HCT116 (cell line): Measurements from ENCODE around the gene MICAL3.

Experiments used
- EZH2 ChIP-seq: fragments of 200-600 bp; sonication (generic); IDR thresholded peaks from 2 replicates; pipeline ENCODE4 v1.6.1; 2017; ENCODE audit warnings: antibody characterized with exemption, mixed run types
- JUND ChIP-seq: IDR thresholded peaks from 2 replicates; pipeline ENCODE4 v1.6.1; 2012
- POLR2A ChIP-seq: IDR thresholded peaks from 2 replicates; pipeline ENCODE4 v1.7.0; 2011; ENCODE audit warnings: borderline replicate concordance; ENCODE audit not compliant: insufficient read depth, insufficient read length; ENCODE audit errors: extremely low read depth
- TCF7L2 ChIP-seq: IDR thresholded peaks from 2 replicates; pipeline ENCODE4 v1.7.0; 2011; ENCODE audit warnings: borderline replicate concordance, inconsistent platforms; ENCODE audit not compliant: insufficient read depth, insufficient read length; ENCODE audit errors: extremely low read depth
- TF ChIP-seq, protein P1 (sequence below), 3 experiments: fragments of 200-600 bp in 1 of 3; sonication (generic) in 1 of 3; IDR thresholded peaks in 2 of 3; conservative IDR thresholded peaks in 1 of 3; 2 replicates each; pipeline ENCODE4 v1.5.1; 2012 to 2017; ENCODE audit warnings: low read depth in 2 of 3, low read length in 2 of 3, antibody characterized with exemption in 1 of 3, borderline replicate concordance in 1 of 3, control low read depth in 1 of 3, mild to moderate bottlenecking in 1 of 3, mixed read lengths in 1 of 3, mixed run types in 1 of 3, moderate library complexity in 1 of 3; ENCODE audit not compliant: insufficient read depth in 1 of 3

DNA sequence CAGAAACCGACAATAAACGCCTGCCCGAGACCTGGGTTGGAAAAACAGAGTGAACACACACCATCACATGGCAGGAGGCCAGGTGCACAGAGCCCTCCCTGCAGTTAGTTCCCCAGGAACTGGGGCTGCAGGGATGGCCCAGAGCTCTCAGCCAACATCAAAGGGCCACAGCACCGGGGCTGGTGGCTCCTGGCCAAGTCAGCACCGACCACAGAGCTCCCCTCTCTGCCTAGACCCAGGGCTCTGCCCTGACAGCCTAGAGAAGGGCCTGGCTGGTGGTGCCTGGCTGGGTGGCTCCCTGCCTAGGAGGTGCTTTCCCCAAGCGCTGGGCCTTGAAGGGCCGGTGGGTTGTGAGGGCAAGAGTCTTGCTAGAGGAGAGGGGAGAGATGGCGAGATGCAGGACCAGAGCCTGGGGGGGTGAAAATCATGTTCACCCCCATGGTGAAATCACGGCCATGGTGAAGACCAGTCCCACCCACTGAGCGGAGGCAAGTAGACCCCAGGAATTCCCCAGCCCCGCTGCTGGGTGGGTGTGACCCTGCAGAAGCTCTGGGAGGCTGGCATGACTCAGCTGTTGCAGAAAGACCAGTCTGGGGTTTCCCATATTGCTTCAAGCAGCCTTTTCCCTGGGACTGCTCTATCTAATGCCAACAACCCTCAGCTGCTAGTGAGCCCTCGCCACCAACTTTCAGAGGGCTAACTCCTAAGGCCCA, 242.9 kb downstream of the MICAL3 start:
- TF ChIP-seq, protein P1, sequence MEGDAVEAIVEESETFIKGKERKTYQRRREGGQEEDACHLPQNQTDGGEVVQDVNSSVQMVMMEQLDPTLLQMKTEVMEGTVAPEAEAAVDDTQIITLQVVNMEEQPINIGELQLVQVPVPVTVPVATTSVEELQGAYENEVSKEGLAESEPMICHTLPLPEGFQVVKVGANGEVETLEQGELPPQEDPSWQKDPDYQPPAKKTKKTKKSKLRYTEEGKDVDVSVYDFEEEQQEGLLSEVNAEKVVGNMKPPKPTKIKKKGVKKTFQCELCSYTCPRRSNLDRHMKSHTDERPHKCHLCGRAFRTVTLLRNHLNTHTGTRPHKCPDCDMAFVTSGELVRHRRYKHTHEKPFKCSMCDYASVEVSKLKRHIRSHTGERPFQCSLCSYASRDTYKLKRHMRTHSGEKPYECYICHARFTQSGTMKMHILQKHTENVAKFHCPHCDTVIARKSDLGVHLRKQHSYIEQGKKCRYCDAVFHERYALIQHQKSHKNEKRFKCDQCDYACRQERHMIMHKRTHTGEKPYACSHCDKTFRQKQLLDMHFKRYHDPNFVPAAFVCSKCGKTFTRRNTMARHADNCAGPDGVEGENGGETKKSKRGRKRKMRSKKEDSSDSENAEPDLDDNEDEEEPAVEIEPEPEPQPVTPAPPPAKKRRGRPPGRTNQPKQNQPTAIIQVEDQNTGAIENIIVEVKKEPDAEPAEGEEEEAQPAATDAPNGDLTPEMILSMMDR (IDR thresholded peaks at IDR 0.05 in 2 of 3, conservative IDR thresholded peaks at IDR 0.05 in 1 of 3; ENCODE audit: borderline replicate concordance in 1 of 3, insufficient read depth in 1 of 3, low read depth in 2 of 3, low read length in 2 of 3), result no peak
- TF ChIP-seq EZH2 (no peak), POLR2A (no peak), JUND (no peak), TCF7L2 (peak; percentile 83)
